Activated naive CD8-positive, alpha-beta T cell treated with anti-CD3 and anti-CD28 coated beads, Interleukin-2, amount 10 ng/mL, durations not matched to agents 7 days and 5 days (primary cell): ENCODE results near the gene EFCAB6. TPM values are rescaled to one million over a fixed set of nuclear protein-coding genes. Genes with fewer than 3 reads are reported as not detected.

Source experiments
- ATAC-seq: fragments of 150-1000 bp; cut with Tn5 transposase; one replicate; pipeline ENCODE4 v1.10.0; 2021; ENCODE audit warnings: low read depth, moderate library complexity
- POLR2A ChIA-PET: fragments of 350-600 bp; sonication (Branson Sonifier 250); formaldehyde crosslinking; loops from one replicate; lab custom pipeline; 2021; ENCODE audit warnings: antibody characterized with exemption; lab: Charles Lee
- DNase-seq: peaks from one replicate; pipeline ENCODE4 v3.0.0; 2021
- H3K27ac Mint-ChIP-seq: one replicate; pipeline ENCODE4 v1.8.0; 2022; ENCODE audit warnings: mild to moderate bottlenecking, mixed read lengths
- H3K27me3 Mint-ChIP-seq: one replicate; pipeline ENCODE4 v1.8.0; 2022; ENCODE audit warnings: mild to moderate bottlenecking, moderate library complexity, mixed read lengths
- H3K36me3 Mint-ChIP-seq: one replicate; pipeline ENCODE4 v1.8.0; 2021; ENCODE audit warnings: mild to moderate bottlenecking, mixed read lengths
- H3K4me1 Mint-ChIP-seq: one replicate; pipeline ENCODE4 v1.8.0; 2021; ENCODE audit warnings: mixed read lengths
- H3K4me3 Mint-ChIP-seq: one replicate; pipeline ENCODE4 v1.8.0; 2022; ENCODE audit warnings: mild to moderate bottlenecking, moderate library complexity, mixed read lengths
- H3K9me3 Mint-ChIP-seq: one replicate; pipeline ENCODE4 v1.8.0; 2021; ENCODE audit warnings: mixed read lengths
- total RNA-seq, 2 experiments: library from RNA; stranded (reverse); gene quantifications; one replicate each; pipeline ENCODE4 v1.2.3, GENCODE V29; 2021

EFCAB6 gene
- total RNA-seq, 2 experiments from 2014 or later, result 0.19 to 0.37 TPM

GRCh38 chr22:43843783-43844530 is 31.9 kb upstream of the EFCAB6 start:
- H3K4me1 Mint-ChIP-seq, result no peaks in the 10 kb centered on the region
- H3K27me3 Mint-ChIP-seq, result no peaks in the 10 kb centered on the region
- POLR2A ChIA-PET, result no interaction called here
- H3K36me3 Mint-ChIP-seq, result no peaks in the 10 kb centered on the region
- DNase-seq (no peak), ATAC-seq (no peak)
- H3K4me3 Mint-ChIP-seq, result no peak overlapping the region
- no peak overlapping the region for H3K27ac Mint-ChIP-seq
- H3K9me3 Mint-ChIP-seq, result no peaks in the 10 kb centered on the region

GRCh38 chr22:43841742-43842141 is 29.6 kb upstream of the EFCAB6 start:
- no peaks in the 10 kb centered on the region for H3K9me3 Mint-ChIP-seq
- H3K4me3 Mint-ChIP-seq, result no peak overlapping the region
- POLR2A ChIA-PET, result no interaction called here
- no peaks in the 10 kb centered on the region for H3K36me3 Mint-ChIP-seq
- no peak overlapping the region for H3K27ac Mint-ChIP-seq
- no peaks in the 10 kb centered on the region for H3K27me3 Mint-ChIP-seq
- H3K4me1 Mint-ChIP-seq, result no peaks in the 10 kb centered on the region
- DNase-seq (no peak), ATAC-seq (no peak)

- Mint-ChIP-seq H3K4me1 (no peaks in the 10 kb centered on the region), H3K36me3 (no peaks in the 10 kb centered on the region), H3K9me3 (no peaks in the 10 kb centered on the region), H3K27me3 (no peaks in the 10 kb centered on the region), H3K27ac (no peak overlapping the region), H3K4me3 (no peak overlapping the region)
- POLR2A ChIA-PET, result no interaction called here
- DNase-seq (no peak), ATAC-seq (no peak)
Measured at GRCh38 chr22:43840851-43841250, 28.7 kb upstream of the EFCAB6 start.

- H3K9me3 Mint-ChIP-seq, result no peaks in the 10 kb centered on the region
- POLR2A ChIA-PET, result no interaction called here
- H3K36me3 Mint-ChIP-seq, result no peaks in the 10 kb centered on the region
- H3K4me1 Mint-ChIP-seq, result no peaks in the 10 kb centered on the region
- ATAC-seq (no peak), DNase-seq (no peak)
- H3K27me3 Mint-ChIP-seq, result peaks cover 1% of the 10 kb centered on the region
- H3K27ac Mint-ChIP-seq, result no peak overlapping the region
- H3K4me3 Mint-ChIP-seq, result no peak overlapping the region
Measured at GRCh38 chr22:43840431-43840830, 28.3 kb upstream of the EFCAB6 start.

GRCh38 chr22:43839781-43840180 is 27.7 kb upstream of the EFCAB6 start:
- ATAC-seq (no peak), DNase-seq (no peak)
- POLR2A ChIA-PET, result no interaction called here
- H3K4me3 Mint-ChIP-seq, result no peak overlapping the region
- H3K4me1 Mint-ChIP-seq, result no peaks in the 10 kb centered on the region
- H3K36me3 Mint-ChIP-seq, result no peaks in the 10 kb centered on the region
- H3K27me3 Mint-ChIP-seq, result peaks cover 6% of the 10 kb centered on the region
- H3K9me3 Mint-ChIP-seq, result no peaks in the 10 kb centered on the region
- H3K27ac Mint-ChIP-seq, result no peak overlapping the region

- peaks cover 6% of the 10 kb centered on the region for H3K27me3 Mint-ChIP-seq
- no peak overlapping the region for H3K27ac Mint-ChIP-seq
- H3K4me3 Mint-ChIP-seq, result no peak overlapping the region
- H3K4me1 Mint-ChIP-seq, result no peaks in the 10 kb centered on the region
- DNase-seq (no peak), ATAC-seq (no peak)
- no peaks in the 10 kb centered on the region for H3K9me3 Mint-ChIP-seq
- H3K36me3 Mint-ChIP-seq, result no peaks in the 10 kb centered on the region
- POLR2A ChIA-PET, result interaction anchor here (0.5 kb wide), 1 partner anchor 1035 kb away, joined by 3 read pairs; no protein-coding TSS in a partner anchor
Measured at GRCh38 chr22:43838571-43839307, 26.6 kb upstream of the EFCAB6 start.

GRCh38 chr22:43838161-43838560 is 26.1 kb upstream of the EFCAB6 start:
- H3K36me3 Mint-ChIP-seq, result no peaks in the 10 kb centered on the region
- no peaks in the 10 kb centered on the region for H3K4me1 Mint-ChIP-seq
- no peaks in the 10 kb centered on the region for H3K9me3 Mint-ChIP-seq
- ATAC-seq, result no peak
- H3K27me3 Mint-ChIP-seq, result peaks cover 7% of the 10 kb centered on the region
- no peak overlapping the region for H3K27ac Mint-ChIP-seq
- H3K4me3 Mint-ChIP-seq, result no peak overlapping the region
- no peak for DNase-seq
- POLR2A ChIA-PET, result interaction anchor here (0.5 kb wide), 1 partner anchor 1035 kb away, joined by 3 read pairs; no protein-coding TSS in a partner anchor

GRCh38 chr22:43837666-43838065 is 25.6 kb upstream of the EFCAB6 start:
- no peaks in the 10 kb centered on the region for H3K4me1 Mint-ChIP-seq
- ATAC-seq (no peak), DNase-seq (no peak)
- no peaks in the 10 kb centered on the region for H3K36me3 Mint-ChIP-seq
- peaks cover 9% of the 10 kb centered on the region for H3K27me3 Mint-ChIP-seq
- no peak overlapping the region for H3K27ac Mint-ChIP-seq
- no peaks in the 10 kb centered on the region for H3K9me3 Mint-ChIP-seq
- POLR2A ChIA-PET, result no interaction called here
- no peak overlapping the region for H3K4me3 Mint-ChIP-seq

- H3K27me3 Mint-ChIP-seq, result peaks cover 9% of the 10 kb centered on the region
- POLR2A ChIA-PET, result no interaction called here
- ATAC-seq (no peak), DNase-seq (no peak)
- H3K36me3 Mint-ChIP-seq, result no peaks in the 10 kb centered on the region
- H3K9me3 Mint-ChIP-seq, result no peaks in the 10 kb centered on the region
- no peak overlapping the region for H3K27ac Mint-ChIP-seq
- no peaks in the 10 kb centered on the region for H3K4me1 Mint-ChIP-seq
- no peak overlapping the region for H3K4me3 Mint-ChIP-seq
Measured at GRCh38 chr22:43835736-43836135, 23.6 kb upstream of the EFCAB6 start.

GRCh38 chr22:43835166-43835565 is 23.1 kb upstream of the EFCAB6 start:
- no peaks in the 10 kb centered on the region for H3K4me1 Mint-ChIP-seq
- H3K9me3 Mint-ChIP-seq, result no peaks in the 10 kb centered on the region
- ATAC-seq (no peak), DNase-seq (no peak)
- no peak overlapping the region for H3K27ac Mint-ChIP-seq
- peaks cover 9% of the 10 kb centered on the region for H3K27me3 Mint-ChIP-seq
- H3K36me3 Mint-ChIP-seq, result no peaks in the 10 kb centered on the region
- H3K4me3 Mint-ChIP-seq, result no peak overlapping the region
- POLR2A ChIA-PET, result no interaction called here

GRCh38 chr22:43833286-43834240 is 21.5 kb upstream of the EFCAB6 start:
- Mint-ChIP-seq H3K27ac (no peak overlapping the region), H3K4me3 (no peak overlapping the region), H3K36me3 (no peaks in the 10 kb centered on the region), H3K4me1 (no peaks in the 10 kb centered on the region), H3K27me3 (peaks cover 9% of the 10 kb centered on the region), H3K9me3 (no peaks in the 10 kb centered on the region)
- POLR2A ChIA-PET, result no interaction called here
- ATAC-seq (no peak), DNase-seq (no peak)

GRCh38 chr22:43832393-43833265 is 20.5 kb upstream of the EFCAB6 start:
- Mint-ChIP-seq H3K36me3 (no peaks in the 10 kb centered on the region), H3K27me3 (peaks cover 9% of the 10 kb centered on the region), H3K4me1 (no peaks in the 10 kb centered on the region), H3K4me3 (no peak overlapping the region), H3K9me3 (no peaks in the 10 kb centered on the region), H3K27ac (no peak overlapping the region)
- no peak for ATAC-seq
- POLR2A ChIA-PET, result no interaction called here
- no peak for DNase-seq
